Measurements from ENCODE around the gene MLX.

DNA sequence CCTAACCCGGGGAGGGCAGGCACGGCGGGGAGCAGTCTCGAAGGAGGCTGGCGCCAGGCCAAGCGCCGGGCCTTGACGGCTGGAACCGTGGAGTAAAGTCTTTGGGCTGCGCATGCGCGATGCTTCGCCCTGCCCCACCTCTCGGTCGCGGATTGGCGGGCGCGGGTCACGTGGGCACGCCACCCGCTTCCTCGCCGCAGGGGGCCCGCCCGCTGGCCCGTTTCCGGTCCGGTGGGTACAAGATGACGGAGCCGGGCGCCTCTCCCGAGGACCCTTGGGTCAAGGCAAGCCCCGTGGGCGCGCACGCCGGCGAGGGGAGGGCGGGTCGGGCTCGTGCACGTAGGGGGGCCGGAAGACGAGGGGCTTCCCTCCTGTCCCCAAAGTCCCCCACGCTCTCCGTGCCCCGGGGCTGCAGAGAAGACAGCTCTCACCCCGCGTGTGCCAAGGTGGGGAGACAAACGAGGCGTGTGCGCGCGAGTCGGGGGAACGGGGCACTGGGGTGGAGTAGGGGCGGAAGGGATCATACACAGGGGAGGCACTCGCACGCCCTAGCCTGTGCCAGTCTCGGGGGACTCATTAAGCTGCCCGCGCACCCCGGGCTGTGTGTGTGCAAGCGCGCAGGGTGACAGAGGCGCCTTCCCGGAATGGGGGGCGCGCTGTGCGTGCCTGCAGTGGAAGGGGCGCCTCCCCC, at the start of gene MLX:
- TF ChIP-seq, protein P1, sequence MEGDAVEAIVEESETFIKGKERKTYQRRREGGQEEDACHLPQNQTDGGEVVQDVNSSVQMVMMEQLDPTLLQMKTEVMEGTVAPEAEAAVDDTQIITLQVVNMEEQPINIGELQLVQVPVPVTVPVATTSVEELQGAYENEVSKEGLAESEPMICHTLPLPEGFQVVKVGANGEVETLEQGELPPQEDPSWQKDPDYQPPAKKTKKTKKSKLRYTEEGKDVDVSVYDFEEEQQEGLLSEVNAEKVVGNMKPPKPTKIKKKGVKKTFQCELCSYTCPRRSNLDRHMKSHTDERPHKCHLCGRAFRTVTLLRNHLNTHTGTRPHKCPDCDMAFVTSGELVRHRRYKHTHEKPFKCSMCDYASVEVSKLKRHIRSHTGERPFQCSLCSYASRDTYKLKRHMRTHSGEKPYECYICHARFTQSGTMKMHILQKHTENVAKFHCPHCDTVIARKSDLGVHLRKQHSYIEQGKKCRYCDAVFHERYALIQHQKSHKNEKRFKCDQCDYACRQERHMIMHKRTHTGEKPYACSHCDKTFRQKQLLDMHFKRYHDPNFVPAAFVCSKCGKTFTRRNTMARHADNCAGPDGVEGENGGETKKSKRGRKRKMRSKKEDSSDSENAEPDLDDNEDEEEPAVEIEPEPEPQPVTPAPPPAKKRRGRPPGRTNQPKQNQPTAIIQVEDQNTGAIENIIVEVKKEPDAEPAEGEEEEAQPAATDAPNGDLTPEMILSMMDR (IDR thresholded peaks at IDR 0.05): no peak
- TF ChIP-seq POLR2A (IDR thresholded peaks at IDR 0.05): no peak
